ENCODE data around the gene DBET.
"Not testable (repeated sequence)": the region's sequence is repeated elsewhere in the genome, so short reads cannot be mapped to it uniquely, and the experiment has no call there.

GRCh38 chr4:190106191-190106590 is 41.9 kb downstream of the DBET start:
- TF ChIP-seq CTCF (conservative IDR thresholded peaks at IDR 0.05); ZFX (IDR thresholded peaks at IDR 0.05): not testable (repeated sequence)

Measured in C4-2B (cell line).